Activated B cell treated with CpG ODN at 0.5 μM for 24 hours (primary cell): Measurements from ENCODE around the gene FAM135A. TPM values are rescaled to one million over a fixed set of nuclear protein-coding genes. Genes with fewer than 3 reads are reported as not detected.
A peak's percentile ranks its signal among the peaks of the same experiment; 100 is the strongest.

Source experiments
- ATAC-seq: fragments of 200-7000 bp; cut with Tn5 transposase; one replicate; pipeline ENCODE4 v1.10.0; 2021; ENCODE audit warnings: low read depth, mild to moderate bottlenecking, moderate library complexity
- CTCF ChIA-PET: fragments of 350-600 bp; sonication (Branson Sonifier 250); formaldehyde crosslinking; loops from one replicate; lab custom pipeline; 2021; ENCODE audit warnings: antibody characterized with exemption; lab: Charles Lee
- POLR2A ChIA-PET: fragments of 350-600 bp; sonication (Branson Sonifier 250); formaldehyde crosslinking; loops from one replicate; lab custom pipeline; 2021; ENCODE audit warnings: antibody characterized with exemption; lab: Charles Lee
- DNase-seq: peaks from one replicate; pipeline ENCODE4 v3.0.0; 2022
- H3K27ac Mint-ChIP-seq: one replicate; pipeline ENCODE4 v1.8.0; 2020; ENCODE audit warnings: mixed read lengths
- H3K27me3 Mint-ChIP-seq: one replicate; pipeline ENCODE4 v1.8.0; 2021; ENCODE audit warnings: mixed read lengths
- H3K36me3 Mint-ChIP-seq: one replicate; pipeline ENCODE4 v1.8.0; 2021; ENCODE audit warnings: low read depth, mixed read lengths
- H3K4me1 Mint-ChIP-seq: one replicate; pipeline ENCODE4 v1.8.0; 2021; ENCODE audit warnings: mixed read lengths
- H3K4me3 Mint-ChIP-seq: one replicate; pipeline ENCODE4 v1.8.0; 2020; ENCODE audit warnings: mild to moderate bottlenecking, mixed read lengths
- H3K9me3 Mint-ChIP-seq: one replicate; pipeline ENCODE4 v1.8.0; 2020; ENCODE audit warnings: mixed read lengths
- intact Hi-C: fragments of 100-400 bp; cut with micrococcal nuclease; formaldehyde crosslinking; loops from one replicate; pipeline ENCODE4 v1.15.1; 2024
- total RNA-seq: library from RNA; stranded (reverse); gene quantifications from 2 replicates; pipeline ENCODE4 v1.2.3, GENCODE V29; 2022
- TF ChIP-seq, protein P1 (sequence below): fragments of 200-600 bp; IDR thresholded peaks from one replicate; pipeline ENCODE4 v1.8.0; 2022; ENCODE audit warnings: antibody characterized with exemption, mild to moderate bottlenecking

The FAM135A gene
- 15.6 and 18.2 TPM in 2 replicates for total RNA-seq

DNA sequence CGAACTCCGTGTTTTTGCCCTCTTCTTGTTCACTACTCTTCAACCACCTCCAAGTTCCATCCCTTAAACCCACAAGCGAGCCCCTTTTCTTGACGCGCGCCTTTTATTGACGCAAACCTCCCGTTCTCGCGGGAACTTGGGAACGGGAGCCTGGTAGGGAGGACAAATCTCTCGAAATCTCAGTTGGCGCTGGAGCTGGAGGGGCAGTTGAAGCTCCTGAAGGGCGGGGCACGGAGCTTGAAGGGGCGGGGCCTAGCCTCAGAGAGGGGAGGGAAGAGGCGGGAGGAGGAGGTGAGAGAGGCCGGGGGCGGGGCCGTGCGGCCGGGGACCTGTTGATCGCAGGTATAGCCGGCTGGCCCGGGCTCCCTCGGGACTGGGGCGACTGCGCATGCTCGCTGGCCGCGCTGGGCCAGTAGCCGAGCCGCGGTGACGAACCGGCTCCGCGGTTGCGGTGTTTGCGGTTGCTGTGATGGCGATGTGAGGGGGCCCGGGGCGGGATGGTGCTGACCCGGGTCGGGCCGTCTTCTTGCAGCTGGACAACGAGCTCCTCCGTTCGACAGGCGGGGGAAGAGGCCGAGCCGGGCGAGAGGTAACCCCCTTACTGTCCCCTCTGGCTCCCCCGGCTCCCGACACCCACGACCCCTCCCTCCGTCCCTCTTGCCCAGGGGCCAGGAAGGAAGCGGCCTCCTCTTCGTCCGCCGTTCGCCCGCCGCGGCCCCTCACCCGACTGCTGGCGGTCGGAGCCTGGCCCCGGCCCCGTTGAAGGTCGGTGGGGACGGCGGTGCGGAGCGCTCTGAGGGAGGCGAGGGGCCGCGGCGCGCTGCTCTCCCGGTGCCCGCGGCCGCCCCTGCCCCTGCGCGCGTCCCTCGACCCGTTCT, at the start of gene FAM135A:
FAM135A (plus strand) TSS at position 395 of the 878 bp plus-strand sequence. CDS start 14,835 bp downstream, outside the sequence.
- H3K4me1 Mint-ChIP-seq: peaks cover 23% of the 10 kb centered on the region
- DNase-seq: peak; percentile 96
- peak; percentile 98 for ATAC-seq
- H3K9me3 Mint-ChIP-seq: no peaks in the 10 kb centered on the region
- peak within 1 kb of the TSS; percentile 92 for H3K4me3 Mint-ChIP-seq
- H3K27me3 Mint-ChIP-seq: no peaks in the 10 kb centered on the region
- peak within 1 kb of the TSS; percentile 86 for H3K27ac Mint-ChIP-seq
- ChIA-PET CTCF (interaction anchor here (1.1 kb wide), 2 partner anchors 274 to 471 kb away, joined by 3 to 6 read pairs; no protein-coding TSS in a partner anchor), POLR2A (interaction anchor here (0.6 to 3.0 kb wide), 11 partner anchors 10 to 617 kb away, joined by 3 to 21 read pairs (median 4); partner anchors contain the start of genes LMBRD1, SDHAF4 and SMAP1)
- H3K36me3 Mint-ChIP-seq: peaks cover 10% of the 10 kb centered on the region
- intact Hi-C loops: loop anchor here (1.0 to 5.0 kb wide), 6 partner anchors 43 to 875 kb away; partner anchors contain the start of genes LMBRD1, OGFRL1, SDHAF4 and SMAP1
- TF ChIP-seq, protein P1, sequence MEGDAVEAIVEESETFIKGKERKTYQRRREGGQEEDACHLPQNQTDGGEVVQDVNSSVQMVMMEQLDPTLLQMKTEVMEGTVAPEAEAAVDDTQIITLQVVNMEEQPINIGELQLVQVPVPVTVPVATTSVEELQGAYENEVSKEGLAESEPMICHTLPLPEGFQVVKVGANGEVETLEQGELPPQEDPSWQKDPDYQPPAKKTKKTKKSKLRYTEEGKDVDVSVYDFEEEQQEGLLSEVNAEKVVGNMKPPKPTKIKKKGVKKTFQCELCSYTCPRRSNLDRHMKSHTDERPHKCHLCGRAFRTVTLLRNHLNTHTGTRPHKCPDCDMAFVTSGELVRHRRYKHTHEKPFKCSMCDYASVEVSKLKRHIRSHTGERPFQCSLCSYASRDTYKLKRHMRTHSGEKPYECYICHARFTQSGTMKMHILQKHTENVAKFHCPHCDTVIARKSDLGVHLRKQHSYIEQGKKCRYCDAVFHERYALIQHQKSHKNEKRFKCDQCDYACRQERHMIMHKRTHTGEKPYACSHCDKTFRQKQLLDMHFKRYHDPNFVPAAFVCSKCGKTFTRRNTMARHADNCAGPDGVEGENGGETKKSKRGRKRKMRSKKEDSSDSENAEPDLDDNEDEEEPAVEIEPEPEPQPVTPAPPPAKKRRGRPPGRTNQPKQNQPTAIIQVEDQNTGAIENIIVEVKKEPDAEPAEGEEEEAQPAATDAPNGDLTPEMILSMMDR: no peak

DNA sequence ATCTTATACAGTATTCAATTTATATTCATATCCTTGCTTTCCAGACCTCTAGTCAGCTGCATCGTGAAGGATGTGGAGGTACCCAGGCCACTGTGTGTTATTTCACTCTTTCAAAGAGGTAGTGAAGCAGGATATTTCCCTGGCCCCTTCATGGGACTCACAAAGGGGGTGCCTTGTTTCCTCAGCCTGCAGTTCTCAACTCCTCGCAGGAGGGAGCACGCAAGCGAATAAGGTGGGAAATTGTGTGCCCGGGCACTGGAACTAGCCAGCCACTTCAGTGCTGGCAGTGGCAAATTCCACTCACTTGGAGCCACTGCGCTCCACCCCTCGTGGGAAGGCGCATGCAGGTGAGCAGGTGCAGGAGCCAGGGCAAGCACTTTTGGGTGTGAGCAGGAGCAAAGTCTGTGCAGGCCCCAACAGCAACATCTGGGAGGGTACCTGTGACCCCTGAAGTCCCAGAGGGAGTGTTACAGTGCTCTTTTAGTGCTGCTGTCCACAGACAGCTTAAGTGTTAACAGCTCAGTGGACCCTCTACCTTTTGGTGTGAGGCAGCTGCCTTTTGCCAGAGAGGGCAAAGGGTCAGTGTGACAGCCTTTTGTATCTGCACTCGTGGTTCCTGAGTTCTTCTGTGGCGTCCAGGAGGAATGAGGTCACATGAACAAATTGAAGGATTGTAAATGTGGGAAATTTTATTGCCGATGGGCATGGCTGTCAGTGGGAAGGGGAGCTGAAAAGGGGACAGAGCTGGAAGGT, 49.4 kb upstream of the FAM135A start:
- no peak for DNase-seq
- CTCF ChIA-PET: no interaction called here
- TF ChIP-seq, protein P1: no peak
- POLR2A ChIA-PET: no interaction called here
- Mint-ChIP-seq H3K27me3 (peaks cover 7% of the 10 kb centered on the region), H3K36me3 (no peaks in the 10 kb centered on the region), H3K4me1 (no peaks in the 10 kb centered on the region), H3K9me3 (no peaks in the 10 kb centered on the region), H3K27ac (no peak overlapping the region), H3K4me3 (no peak overlapping the region)
- no peak for ATAC-seq
- intact Hi-C loops: no loop called here

DNA sequence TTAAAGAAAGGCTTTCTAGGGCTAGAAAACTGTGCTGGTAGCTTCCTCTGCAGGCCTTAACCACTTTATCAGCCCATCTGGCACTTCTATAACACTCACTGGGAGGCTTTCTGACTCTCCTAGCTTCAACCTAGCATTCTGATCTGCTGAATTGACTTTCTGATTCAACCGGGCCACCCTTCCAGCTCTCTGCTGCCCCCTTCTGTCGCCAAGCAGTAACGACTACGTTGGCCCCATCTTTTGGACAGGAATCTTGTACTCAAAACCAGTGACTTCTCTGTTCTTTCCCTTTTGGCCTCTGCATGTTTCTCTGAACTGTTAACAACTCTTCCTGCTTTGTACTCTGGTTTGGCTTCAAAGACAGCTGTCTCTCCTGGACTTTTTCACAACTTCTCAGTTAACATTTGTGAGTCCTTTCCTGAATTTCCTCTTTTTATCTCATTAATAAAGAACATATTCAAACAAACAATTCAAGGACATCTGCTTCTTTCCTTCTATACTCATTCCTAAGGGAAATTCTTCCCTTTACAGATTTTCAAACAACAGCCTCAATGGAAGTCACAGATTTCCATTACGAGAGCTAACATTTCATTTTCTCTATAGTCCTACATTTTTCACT, 43.9 kb upstream of the FAM135A start:
- intact Hi-C loops: loop anchor here (1.0 kb wide), 2 partner anchors 59 to 148 kb away; no protein-coding TSS in a partner anchor
- ChIA-PET POLR2A (interaction anchor here (0.5 kb wide), 1 partner anchor 920 kb away, joined by 4 read pairs; no protein-coding TSS in a partner anchor), CTCF (interaction anchor here (0.8 to 5.3 kb wide), 6 partner anchors 11 to 647 kb away, joined by 3 to 42 read pairs (median 5); no protein-coding TSS in a partner anchor)
- DNase-seq (peak; percentile 27), ATAC-seq (peak; percentile 92)
- Mint-ChIP-seq H3K27ac (no peak overlapping the region), H3K4me1 (no peaks in the 10 kb centered on the region), H3K27me3 (peaks cover 21% of the 10 kb centered on the region), H3K4me3 (no peak overlapping the region), H3K36me3 (no peaks in the 10 kb centered on the region), H3K9me3 (no peaks in the 10 kb centered on the region)
- TF ChIP-seq, protein P1: peak; percentile 73

DNA sequence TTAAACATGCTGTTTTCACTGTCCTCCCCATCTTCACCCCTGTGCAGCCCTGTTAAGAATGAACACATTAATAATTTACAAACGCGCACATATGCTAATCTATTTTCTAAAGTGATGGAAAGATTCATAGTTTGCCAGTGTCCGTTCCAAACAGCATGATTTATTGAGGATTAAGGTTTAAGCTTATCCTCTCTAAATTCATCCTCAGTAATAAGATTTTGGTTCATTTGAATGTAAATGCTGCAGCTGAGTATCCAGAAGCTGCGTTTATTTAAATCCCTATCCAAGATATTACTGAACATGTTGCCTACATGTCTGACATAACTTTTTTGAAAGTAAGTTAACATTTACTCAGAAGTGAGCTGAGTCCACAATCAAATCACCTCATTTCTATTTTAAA, 42.8 kb upstream of the FAM135A start:
- H3K36me3 Mint-ChIP-seq: no peaks in the 10 kb centered on the region
- ATAC-seq: no peak
- no peak for DNase-seq
- no peaks in the 10 kb centered on the region for H3K4me1 Mint-ChIP-seq
- ChIA-PET CTCF (interaction anchor here (1.5 to 5.3 kb wide), 4 partner anchors 15 to 316 kb away, joined by 4 to 42 read pairs (median 19); no protein-coding TSS in a partner anchor), POLR2A (no interaction called here)
- no peak overlapping the region for H3K27ac Mint-ChIP-seq
- intact Hi-C loops: loop anchor here (2.0 to 5.0 kb wide), 2 partner anchors 42 to 512 kb away; partner anchors contain the start of gene FAM135A
- H3K27me3 Mint-ChIP-seq: peaks cover 22% of the 10 kb centered on the region
- H3K9me3 Mint-ChIP-seq: no peaks in the 10 kb centered on the region
- H3K4me3 Mint-ChIP-seq: no peak overlapping the region
- TF ChIP-seq, protein P1: no peak
